Breast epithelium (tissue), 3 donors: Measurements from ENCODE around the gene ANXA6.

ENCODE experiments used
- POLR2A ChIP-seq: fragments of 450-650 bp; IDR thresholded peaks from one replicate; pipeline ENCODE4 v1.6.1; 2016; ENCODE audit warnings: antibody characterized with exemption, mild to moderate bottlenecking, moderate library complexity
- POLR2AphosphoS5 ChIP-seq, 3 donors: sonication (generic); formaldehyde crosslinking; IDR thresholded peaks; one replicate each; pipeline ENCODE4 v1.6.1; 2017; ENCODE audit warnings: antibody characterized with exemption in 3 of 3
- TF ChIP-seq, protein P1 (sequence below), 3 donors: fragments of 450-650 bp; IDR thresholded peaks; one replicate each; pipeline ENCODE4 v1.5.1; 2016 to 2017; ENCODE audit warnings: antibody characterized with exemption in 3 of 3, mild to moderate bottlenecking in 3 of 3, moderate library complexity in 3 of 3

DNA sequence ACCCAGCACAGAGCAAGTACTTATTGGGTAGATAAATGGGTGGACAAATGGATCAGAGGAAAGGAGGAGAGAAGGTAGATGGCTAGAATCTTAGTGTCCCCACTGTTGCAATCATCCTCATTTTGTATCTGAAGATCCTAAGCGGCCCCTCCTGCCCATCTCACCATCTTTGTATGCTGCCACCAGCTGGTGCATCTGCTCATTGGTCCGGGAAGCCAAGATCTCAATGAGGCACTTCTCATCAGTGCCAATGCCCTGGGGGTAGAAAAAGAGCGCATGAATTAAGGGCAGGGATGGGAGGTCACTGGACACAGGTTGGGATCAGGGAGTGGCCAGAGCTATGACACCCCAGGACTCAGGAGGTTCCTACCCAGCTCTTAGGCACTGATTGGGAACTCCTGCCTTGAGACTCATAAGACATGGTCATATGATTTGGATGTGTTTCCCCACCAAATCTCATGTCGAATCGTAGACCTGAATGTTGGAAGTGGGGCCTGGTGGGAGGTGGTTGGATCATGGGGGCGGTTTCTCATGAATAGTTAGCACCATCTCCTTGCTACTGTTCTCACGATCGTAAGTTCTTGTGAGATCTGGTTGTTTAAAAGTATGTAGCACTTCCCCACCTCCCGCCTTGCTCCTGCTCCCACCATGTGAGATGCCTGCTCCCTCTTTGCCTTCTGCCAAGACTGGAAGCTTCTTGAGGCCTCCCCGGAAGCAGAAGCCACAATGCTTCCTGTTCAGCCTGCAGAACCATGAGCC, 20.3 kb downstream of the ANXA6 start:
- TF ChIP-seq, protein P1, sequence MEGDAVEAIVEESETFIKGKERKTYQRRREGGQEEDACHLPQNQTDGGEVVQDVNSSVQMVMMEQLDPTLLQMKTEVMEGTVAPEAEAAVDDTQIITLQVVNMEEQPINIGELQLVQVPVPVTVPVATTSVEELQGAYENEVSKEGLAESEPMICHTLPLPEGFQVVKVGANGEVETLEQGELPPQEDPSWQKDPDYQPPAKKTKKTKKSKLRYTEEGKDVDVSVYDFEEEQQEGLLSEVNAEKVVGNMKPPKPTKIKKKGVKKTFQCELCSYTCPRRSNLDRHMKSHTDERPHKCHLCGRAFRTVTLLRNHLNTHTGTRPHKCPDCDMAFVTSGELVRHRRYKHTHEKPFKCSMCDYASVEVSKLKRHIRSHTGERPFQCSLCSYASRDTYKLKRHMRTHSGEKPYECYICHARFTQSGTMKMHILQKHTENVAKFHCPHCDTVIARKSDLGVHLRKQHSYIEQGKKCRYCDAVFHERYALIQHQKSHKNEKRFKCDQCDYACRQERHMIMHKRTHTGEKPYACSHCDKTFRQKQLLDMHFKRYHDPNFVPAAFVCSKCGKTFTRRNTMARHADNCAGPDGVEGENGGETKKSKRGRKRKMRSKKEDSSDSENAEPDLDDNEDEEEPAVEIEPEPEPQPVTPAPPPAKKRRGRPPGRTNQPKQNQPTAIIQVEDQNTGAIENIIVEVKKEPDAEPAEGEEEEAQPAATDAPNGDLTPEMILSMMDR (IDR thresholded peaks at IDR 0.05): no peak
- no peak for TF ChIP-seq POLR2A
- TF ChIP-seq POLR2AphosphoS5 (IDR thresholded peaks at IDR 0.05): no peak
